Omental fat pad (tissue), 4 donors: ENCODE measurements around the gene LRP2. TPM values are rescaled to one million over a fixed set of nuclear protein-coding genes. Genes with fewer than 3 reads are reported as not detected.

Experiments
- ATAC-seq: fragments of 150-250 bp; one replicate; pipeline ENCODE4 v1.9.1; 2016; ENCODE audit warnings: mild to moderate bottlenecking, moderate library complexity; ENCODE audit not compliant: low FRiP score
- DNase-seq: peaks from one replicate; pipeline ENCODE4 v3.0.0-alpha.2; 2019; ENCODE audit warnings: low spot score
- total RNA-seq, 4 donors: library from RNA; depleted of rRNA; stranded (reverse); fragments of >200 nt; gene quantifications; one replicate each; pipeline ENCODE4 v1.1.0, GENCODE V29; 2016
- TF ChIP-seq, protein P1 (sequence below), 3 donors: fragments of 450-650 bp; IDR thresholded peaks; one replicate each; pipeline ENCODE4 v1.5.1; 2016 to 2017; ENCODE audit warnings: antibody characterized with exemption in 3 of 3, mild to moderate bottlenecking in 3 of 3, moderate library complexity in 2 of 3

The LRP2 gene
- total RNA-seq, 4 donors from 2014 or later = 12.2 to 58.3 (median 14.1) TPM; not detected in 1

DNA sequence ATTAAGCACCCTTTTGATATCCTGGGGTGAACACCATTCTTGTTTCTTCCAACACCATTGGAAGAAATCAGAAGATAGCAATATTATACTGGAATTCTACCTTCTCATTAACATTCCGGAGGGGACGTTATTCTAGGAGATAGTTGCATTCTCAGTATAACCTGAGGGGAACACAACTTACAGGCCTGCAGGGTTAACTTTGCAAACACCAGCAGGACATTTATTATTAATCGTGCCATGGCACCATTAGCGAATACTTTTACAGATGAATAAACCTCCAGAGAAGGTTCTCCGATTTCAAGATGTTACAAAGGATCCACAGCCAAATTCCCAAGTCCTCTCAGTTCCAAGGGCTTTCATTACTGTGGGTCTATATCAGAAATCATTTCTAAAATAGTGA is 184.0 kb downstream of the LRP2 start:
- TF ChIP-seq, protein P1, sequence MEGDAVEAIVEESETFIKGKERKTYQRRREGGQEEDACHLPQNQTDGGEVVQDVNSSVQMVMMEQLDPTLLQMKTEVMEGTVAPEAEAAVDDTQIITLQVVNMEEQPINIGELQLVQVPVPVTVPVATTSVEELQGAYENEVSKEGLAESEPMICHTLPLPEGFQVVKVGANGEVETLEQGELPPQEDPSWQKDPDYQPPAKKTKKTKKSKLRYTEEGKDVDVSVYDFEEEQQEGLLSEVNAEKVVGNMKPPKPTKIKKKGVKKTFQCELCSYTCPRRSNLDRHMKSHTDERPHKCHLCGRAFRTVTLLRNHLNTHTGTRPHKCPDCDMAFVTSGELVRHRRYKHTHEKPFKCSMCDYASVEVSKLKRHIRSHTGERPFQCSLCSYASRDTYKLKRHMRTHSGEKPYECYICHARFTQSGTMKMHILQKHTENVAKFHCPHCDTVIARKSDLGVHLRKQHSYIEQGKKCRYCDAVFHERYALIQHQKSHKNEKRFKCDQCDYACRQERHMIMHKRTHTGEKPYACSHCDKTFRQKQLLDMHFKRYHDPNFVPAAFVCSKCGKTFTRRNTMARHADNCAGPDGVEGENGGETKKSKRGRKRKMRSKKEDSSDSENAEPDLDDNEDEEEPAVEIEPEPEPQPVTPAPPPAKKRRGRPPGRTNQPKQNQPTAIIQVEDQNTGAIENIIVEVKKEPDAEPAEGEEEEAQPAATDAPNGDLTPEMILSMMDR (IDR thresholded peaks at IDR 0.05) = no peak
- ATAC-seq = no peak
- DNase-seq = no peak

DNA sequence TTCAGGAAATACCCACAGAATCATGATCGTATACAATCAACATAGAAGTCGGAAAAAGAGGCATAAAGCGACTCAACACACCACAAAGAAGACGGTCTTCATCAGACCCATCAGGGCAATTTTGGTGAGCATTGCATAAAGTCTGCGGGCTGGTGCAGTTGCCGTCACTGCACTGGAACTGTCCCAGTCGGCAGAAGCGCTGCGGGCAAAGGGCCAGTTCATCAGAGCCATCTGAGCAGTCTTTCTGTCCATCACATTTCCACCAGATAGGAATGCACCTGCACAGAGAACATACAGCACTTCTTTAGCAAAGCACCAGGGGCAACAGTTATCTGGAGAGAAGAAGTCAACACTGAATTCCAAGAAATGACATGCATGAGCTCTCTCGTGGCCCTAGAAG is 187.2 kb downstream of the LRP2 start:
- no peak for DNase-seq
- no peak for ATAC-seq
- TF ChIP-seq, protein P1 (IDR thresholded peaks at IDR 0.05) = no peak

DNA sequence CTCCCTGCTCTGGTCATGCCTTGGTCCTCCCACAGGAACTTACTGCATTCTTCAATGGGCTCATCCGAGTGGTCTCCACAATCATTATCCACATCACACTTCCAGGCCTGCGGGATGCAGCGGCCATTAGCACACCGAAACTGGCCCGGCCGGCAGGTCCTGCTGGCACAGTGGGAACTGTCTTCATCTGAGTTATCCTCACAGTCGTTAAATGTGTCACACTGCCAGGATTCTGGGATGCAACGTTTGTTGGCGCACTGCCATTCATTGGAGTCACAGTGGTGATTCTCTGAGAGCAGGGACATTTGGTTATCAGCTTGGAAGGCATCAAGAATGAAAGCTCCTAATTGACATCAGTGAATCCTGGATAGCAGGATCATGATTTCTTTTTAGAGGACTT is 188.5 kb downstream of the LRP2 start:
- DNase-seq (no peak), ATAC-seq (no peak)
- TF ChIP-seq, protein P1 (IDR thresholded peaks at IDR 0.05) = no peak

DNA sequence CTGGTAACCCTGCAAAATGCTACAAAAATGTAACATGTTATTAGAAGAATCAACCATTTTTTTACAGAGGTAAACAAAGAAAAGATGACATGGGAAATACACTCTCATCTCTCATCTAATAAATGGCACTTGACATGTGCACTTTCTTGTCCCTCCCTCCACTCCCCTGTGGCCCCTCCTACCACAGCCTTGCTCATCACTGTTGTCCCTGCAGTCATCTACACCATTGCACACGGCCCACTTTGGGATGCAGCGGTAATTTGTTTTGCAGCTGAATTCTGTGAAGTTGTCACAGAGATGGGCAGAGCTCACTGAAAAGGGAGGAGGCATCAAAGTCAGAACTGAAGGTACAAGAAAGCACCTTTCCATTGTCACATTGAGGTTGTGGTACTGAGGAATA is 189.4 kb downstream of the LRP2 start:
- DNase-seq (no peak), ATAC-seq (no peak)
- TF ChIP-seq, protein P1 (IDR thresholded peaks at IDR 0.05) = no peak

DNA sequence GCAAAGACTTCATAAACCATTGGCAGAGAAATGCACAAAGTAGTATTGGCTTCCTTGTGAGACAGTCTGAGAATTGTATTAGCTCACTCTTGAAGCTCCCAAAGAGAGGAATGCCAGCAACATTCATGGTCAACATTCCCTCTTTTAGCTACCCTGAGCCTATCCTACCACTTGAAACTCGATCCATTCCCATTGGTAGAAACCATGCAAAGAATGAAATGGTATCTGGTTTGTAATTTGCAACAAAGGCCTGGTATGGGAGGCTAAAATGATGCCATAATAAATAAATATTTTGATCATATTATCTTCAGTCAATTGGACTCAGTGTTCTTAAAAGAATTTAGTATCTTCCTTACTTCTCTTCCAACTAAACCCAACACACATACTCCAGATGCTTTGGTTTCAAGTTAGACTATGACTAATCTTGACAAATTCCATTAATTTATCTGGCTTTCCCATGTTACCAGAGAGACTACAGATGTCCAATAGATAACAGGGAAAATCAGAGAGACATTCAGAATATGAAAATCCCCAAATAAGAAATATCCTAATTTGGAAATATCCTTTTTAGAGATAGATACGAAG is 190.1 kb downstream of the LRP2 start:
- TF ChIP-seq, protein P1 (IDR thresholded peaks at IDR 0.05) = no peak
- DNase-seq = no peak
- no peak for ATAC-seq

DNA sequence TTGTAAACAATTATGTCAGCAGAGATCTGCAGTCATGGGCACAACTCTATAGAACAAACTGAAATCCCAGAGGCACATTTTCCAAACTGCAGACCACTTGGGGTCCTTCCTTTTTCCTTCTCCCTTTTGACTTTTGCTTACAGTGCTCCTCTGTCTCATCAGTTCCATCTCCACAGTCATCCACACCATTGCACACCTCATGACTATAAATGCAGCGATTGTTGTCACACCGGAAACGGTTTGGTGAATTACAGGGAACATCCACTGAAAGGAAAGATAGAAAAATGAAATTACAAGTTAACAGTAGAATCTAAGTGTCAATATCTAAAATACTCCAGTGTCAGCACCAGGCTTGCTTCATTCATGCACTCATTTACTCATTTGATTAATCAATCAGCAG is 196.5 kb downstream of the LRP2 start:
- ATAC-seq (no peak), DNase-seq (no peak)
- TF ChIP-seq, protein P1 (IDR thresholded peaks at IDR 0.05) = no peak

DNA sequence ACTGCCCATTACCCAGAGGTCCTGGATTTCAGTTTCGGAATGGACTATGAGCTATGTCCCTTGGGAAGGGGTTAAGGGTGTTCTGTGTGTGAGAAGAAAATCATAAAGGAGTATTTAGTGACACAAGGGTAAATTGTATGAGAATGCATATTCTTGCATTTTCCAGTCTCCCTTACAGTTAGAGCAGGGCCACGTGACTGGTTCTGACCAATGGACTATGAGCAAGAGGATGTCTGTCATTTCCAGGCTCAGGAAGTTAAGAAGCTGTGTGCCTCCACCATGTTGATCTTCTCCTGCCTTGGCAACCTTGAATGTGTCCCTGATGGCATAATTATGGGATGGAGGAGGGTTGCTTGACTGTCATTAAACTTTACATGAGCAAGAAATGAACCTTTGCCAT is 198.0 kb downstream of the LRP2 start:
- no peak for ATAC-seq
- TF ChIP-seq, protein P1 (IDR thresholded peaks at IDR 0.05) = no peak
- DNase-seq = no peak
